OCI-LY7 (cell line): ENCODE data around the gene TMX4.

ENCODE experiments used
- CTCF ChIP-seq: fragments of 200-600 bp; sonication (generic); conservative IDR thresholded peaks from 2 replicates; pipeline ENCODE4 v1.5.1; 2014; ENCODE audit warnings: mild to moderate bottlenecking, antibody characterized with exemption, low read length, moderate library complexity, mixed read lengths
- EZH2phosphoT487 ChIP-seq: fragments of 200-600 bp; sonication (generic); IDR thresholded peaks from 2 replicates; pipeline ENCODE4 v1.6.1; 2018; ENCODE audit warnings: low read depth, borderline replicate concordance, mild to moderate bottlenecking, mixed run types, antibody characterized with exemption, low read length, moderate library complexity, mixed read lengths

DNA sequence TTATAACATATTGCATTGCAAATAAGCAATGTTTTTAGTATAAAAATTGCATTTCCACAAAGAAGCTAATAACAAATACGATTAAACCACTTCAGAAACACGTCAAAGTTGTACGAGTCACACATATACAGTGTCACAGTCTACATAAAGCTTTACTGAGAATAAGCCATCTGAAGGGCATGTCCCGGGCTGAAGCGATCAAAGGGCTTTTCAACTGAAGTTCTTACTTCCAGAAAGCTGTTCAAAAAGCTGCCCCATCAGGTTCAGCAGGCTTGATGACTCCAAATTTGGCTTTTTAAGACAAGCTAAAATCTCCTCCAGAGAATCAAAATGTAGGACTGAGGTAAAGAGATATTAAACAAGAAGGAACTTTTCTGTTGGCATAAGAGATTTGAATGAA lies 41.9 kb downstream of the TMX4 start:
- TF ChIP-seq CTCF: no peak
- no peak for TF ChIP-seq EZH2phosphoT487
